Calu3 (cell line): ENCODE data around the gene ASAH2. TPM values are rescaled to one million over a fixed set of nuclear protein-coding genes. Genes with fewer than 3 reads are reported as not detected.
A peak's percentile ranks its signal among the peaks of the same experiment; 100 is the strongest.

Experiments used
- BruUV-seq: library from RNA; stranded (reverse); fragments of 400-500 nt; replicated peaks from 2 replicates; lab custom pipeline; 2021; lab: Mats Ljungman, UMichigan
- CTCF ChIA-PET: fragments of 300-600 bp; sonication (Branson Sonifier 250); formaldehyde crosslinking; loops from one replicate; lab custom pipeline; 2022; ENCODE audit warnings: antibody characterized with exemption; lab: Charles Lee
- DNase-seq: peaks from one replicate; pipeline ENCODE4 v3.0.0; 2022
- H3K27ac Mint-ChIP-seq: one replicate; pipeline ENCODE4 v1.8.0; 2022; ENCODE audit warnings: mixed read lengths; ENCODE audit not compliant: unreplicated experiment
- H3K27me3 Mint-ChIP-seq: one replicate; pipeline ENCODE4 v1.8.0; 2022; ENCODE audit warnings: mixed read lengths; ENCODE audit not compliant: unreplicated experiment
- H3K36me3 Mint-ChIP-seq: one replicate; pipeline ENCODE4 v1.8.0; 2022; ENCODE audit warnings: mild to moderate bottlenecking, moderate library complexity, mixed read lengths; ENCODE audit not compliant: insufficient read depth, unreplicated experiment
- H3K4me1 Mint-ChIP-seq: one replicate; pipeline ENCODE4 v1.8.0; 2022; ENCODE audit warnings: mild to moderate bottlenecking, low read depth, mixed read lengths; ENCODE audit not compliant: unreplicated experiment
- H3K4me3 Mint-ChIP-seq: one replicate; pipeline ENCODE4 v1.8.0; 2022; ENCODE audit warnings: mild to moderate bottlenecking, low read depth, moderate library complexity, mixed read lengths; ENCODE audit not compliant: unreplicated experiment
- H3K9me3 Mint-ChIP-seq: one replicate; pipeline ENCODE4 v1.8.0; 2022; ENCODE audit warnings: low read depth, mixed read lengths; ENCODE audit not compliant: unreplicated experiment
- CTCF ChIP-seq: fragments of 200-600 bp; IDR thresholded peaks from one replicate; pipeline ENCODE4 v1.8.0; 2022; ENCODE audit warnings: antibody characterized with exemption; ENCODE audit not compliant: unreplicated experiment
- intact Hi-C: fragments of 100-400 bp; cut with micrococcal nuclease; formaldehyde crosslinking; loops from one replicate; pipeline ENCODE4 v1.10.0; 2022; ENCODE audit not compliant: unreplicated experiment
- total RNA-seq: library from RNA; stranded (reverse); gene quantifications from 2 replicates; pipeline ENCODE4 v1.2.3, GENCODE V29; 2022

Gene ASAH2
- total RNA-seq, 1 experiment from 2014 or later, result 3.9 TPM

DNA sequence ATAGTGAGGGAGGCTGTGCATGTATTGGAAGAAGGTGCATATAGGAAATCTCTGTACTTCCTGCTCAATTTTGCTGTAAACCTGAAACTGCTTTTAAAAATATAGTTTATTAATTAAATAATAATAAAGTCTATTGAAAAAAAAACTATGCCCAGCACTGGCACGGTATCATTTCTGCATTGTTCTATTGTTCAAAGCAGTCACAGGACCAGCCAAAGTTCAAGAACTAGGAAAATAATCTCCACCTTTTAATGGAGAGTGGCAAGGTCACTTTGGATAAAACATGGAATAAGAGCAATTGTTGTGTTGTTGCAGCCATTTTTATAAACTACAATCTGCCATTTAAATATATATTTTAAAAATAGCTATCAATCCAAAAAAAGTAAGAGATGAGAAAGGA, 24.7 kb downstream of the ASAH2 start:
- CTCF ChIA-PET, result no interaction called here
- H3K27me3 Mint-ChIP-seq, result peaks cover 61% of the 10 kb centered on the region
- no peak for DNase-seq
- no peak overlapping the region for H3K4me3 Mint-ChIP-seq
- H3K36me3 Mint-ChIP-seq, result no peaks in the 10 kb centered on the region
- no peaks in the 10 kb centered on the region for H3K9me3 Mint-ChIP-seq
- TF ChIP-seq CTCF, result no peak
- H3K27ac Mint-ChIP-seq, result no peak overlapping the region
- intact Hi-C loops, result no loop called here
- BruUV-seq, result no TSS peak
- no peaks in the 10 kb centered on the region for H3K4me1 Mint-ChIP-seq

- BruUV-seq, result no TSS peak
- intact Hi-C loops, result loop anchor here (1.0 kb wide), 1 partner anchor 630 kb away; no protein-coding TSS in a partner anchor
- CTCF ChIA-PET, result interaction anchor here (0.6 kb wide), 1 partner anchor 1542 kb away, joined by 3 read pairs; no protein-coding TSS in a partner anchor
- Mint-ChIP-seq H3K9me3 (no peaks in the 10 kb centered on the region), H3K27ac (no peak overlapping the region), H3K36me3 (no peaks in the 10 kb centered on the region), H3K4me3 (no peak overlapping the region), H3K27me3 (peaks cover 52% of the 10 kb centered on the region), H3K4me1 (no peaks in the 10 kb centered on the region)
- TF ChIP-seq CTCF, result peak; percentile 43
- peak; percentile 52 for DNase-seq
Observed at GRCh38 chr10:50224330-50224952, 26.9 kb downstream of the ASAH2 start.

GRCh38 chr10:50222199-50222598, 29.1 kb downstream of the ASAH2 start:
- Mint-ChIP-seq H3K9me3 (no peaks in the 10 kb centered on the region), H3K27me3 (peaks cover 29% of the 10 kb centered on the region), H3K4me3 (no peak overlapping the region), H3K4me1 (no peaks in the 10 kb centered on the region), H3K27ac (no peak overlapping the region), H3K36me3 (no peaks in the 10 kb centered on the region)
- TF ChIP-seq CTCF, result no peak
- DNase-seq, result no peak
- intact Hi-C loops, result no loop called here
- CTCF ChIA-PET, result no interaction called here
- BruUV-seq, result no TSS peak

DNA sequence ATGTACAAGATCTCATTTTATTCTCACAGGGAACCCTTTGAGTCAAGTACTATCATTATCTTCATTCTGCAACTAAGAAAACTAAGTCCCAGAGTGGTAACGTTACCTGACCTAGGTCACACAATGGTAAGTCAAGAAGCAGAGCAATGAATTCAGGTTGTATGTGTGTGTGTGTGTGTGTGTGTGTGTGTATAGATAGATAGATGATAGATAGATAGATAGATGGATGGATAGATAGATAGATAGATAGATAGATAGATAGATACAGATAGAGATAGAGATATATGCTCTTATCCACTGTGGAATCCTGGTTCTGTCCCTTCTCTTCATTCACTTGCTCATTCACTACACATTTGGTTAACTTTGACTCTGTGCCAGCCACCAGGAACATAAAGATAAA, 29.8 kb downstream of the ASAH2 start:
- intact Hi-C loops, result no loop called here
- no peak for TF ChIP-seq CTCF
- no peak overlapping the region for H3K27ac Mint-ChIP-seq
- H3K36me3 Mint-ChIP-seq, result no peaks in the 10 kb centered on the region
- no peaks in the 10 kb centered on the region for H3K9me3 Mint-ChIP-seq
- H3K4me1 Mint-ChIP-seq, result no peaks in the 10 kb centered on the region
- H3K27me3 Mint-ChIP-seq, result peaks cover 28% of the 10 kb centered on the region
- BruUV-seq, result no TSS peak
- CTCF ChIA-PET, result no interaction called here
- no peak for DNase-seq
- H3K4me3 Mint-ChIP-seq, result no peak overlapping the region
